ES-I3 (cell line): ENCODE results near the gene CYP17A1.

Source experiments
- H3K36me3 ChIP-seq: 2 replicates; pipeline ENCODE4 v1.6.1; 2013; ENCODE audit warnings: mild to moderate bottlenecking, low read length, control low read depth, moderate library complexity; ENCODE audit not compliant: insufficient read depth
- H3K4me1 ChIP-seq: 2 replicates; pipeline ENCODE4 v1.6.1; 2013; ENCODE audit warnings: mild to moderate bottlenecking, control low read depth, low read length; ENCODE audit not compliant: insufficient read depth
- H3K9ac ChIP-seq: 2 replicates; pipeline ENCODE4 v1.6.1; 2013; ENCODE audit warnings: low read depth, mild to moderate bottlenecking, low read length, moderate library complexity
- H3K9me3 ChIP-seq: 2 replicates; pipeline ENCODE4 v1.6.1; 2013; ENCODE audit warnings: mild to moderate bottlenecking, low read length, moderate library complexity; ENCODE audit not compliant: control insufficient read depth, insufficient read depth

The CYP17A1 gene

DNA sequence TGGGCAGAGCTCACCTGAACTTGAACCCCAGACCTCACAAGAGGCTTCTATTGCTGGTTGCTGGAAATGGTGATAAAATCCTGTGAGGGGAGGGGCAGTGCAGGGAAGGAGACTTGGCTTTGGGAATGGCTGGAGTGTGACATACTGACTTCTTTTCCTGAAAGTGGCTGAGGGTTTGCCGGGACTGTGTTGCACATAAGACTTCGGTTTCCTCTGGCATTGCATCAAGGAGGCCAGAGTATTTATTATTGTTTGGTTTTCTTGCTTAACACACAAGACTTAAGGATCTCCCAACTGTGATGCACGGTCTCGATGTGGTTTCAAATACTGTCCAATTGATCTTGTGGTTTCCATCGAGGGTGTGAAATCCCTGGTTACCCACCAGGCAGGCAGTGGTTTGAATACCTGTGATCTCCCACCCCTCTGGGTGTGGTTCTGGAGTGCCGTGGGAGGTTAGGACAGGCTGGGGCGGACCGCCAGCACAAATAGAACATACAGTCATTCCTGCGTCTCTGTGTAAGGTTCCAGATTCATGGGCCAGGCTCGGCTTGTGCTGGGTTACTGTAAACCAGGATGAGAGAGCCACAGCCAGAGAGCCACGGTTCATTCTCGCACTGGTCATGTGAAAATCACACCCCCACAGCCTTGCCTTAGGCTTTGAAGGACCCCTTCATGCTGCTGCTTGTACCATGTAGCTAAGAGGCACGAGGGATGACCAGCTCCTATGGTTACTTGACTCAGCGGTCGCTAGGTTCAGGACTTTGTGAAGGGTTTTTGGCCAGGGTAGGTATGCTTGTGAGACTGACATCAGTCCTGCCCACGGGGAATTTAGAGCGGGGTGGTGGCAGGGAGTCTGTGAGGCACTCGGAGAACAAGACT, 54.3 kb downstream of the CYP17A1 start:
- no peaks in the 10 kb centered on the region for H3K9me3 ChIP-seq
- H3K9ac ChIP-seq = no peak overlapping the region
- peaks cover 32% of the 10 kb centered on the region for H3K4me1 ChIP-seq
- H3K36me3 ChIP-seq = no peaks in the 10 kb centered on the region

DNA sequence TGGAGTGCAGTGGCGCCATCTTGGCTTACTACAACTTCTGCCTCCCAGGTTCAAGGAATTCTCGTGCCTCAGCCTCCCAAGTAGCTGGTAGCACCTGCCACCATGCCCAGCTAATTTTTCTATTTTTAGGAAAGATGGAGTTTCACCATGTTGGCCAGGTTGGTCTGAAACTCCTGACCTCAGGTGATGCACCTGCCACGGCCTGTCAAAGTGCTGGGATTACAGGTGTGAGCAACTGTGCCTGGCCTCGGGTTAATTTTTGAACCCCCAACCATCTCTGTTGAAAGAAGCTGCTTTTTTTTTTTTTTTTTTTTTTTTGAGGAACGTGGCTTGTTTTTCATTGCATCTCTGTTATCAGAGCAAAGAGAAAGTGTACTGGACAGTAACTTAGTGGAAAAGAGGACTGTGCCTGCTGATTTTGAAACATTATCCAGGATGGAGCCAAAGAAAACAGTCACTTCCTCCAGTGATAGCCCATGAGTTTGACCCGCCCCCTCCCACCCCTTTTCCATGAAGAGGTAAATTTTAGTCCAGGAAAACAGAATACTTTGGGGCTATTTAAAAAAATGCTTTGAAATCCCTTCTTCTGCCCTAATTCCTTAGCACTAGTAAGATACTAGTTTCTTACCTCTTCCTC, 55.2 kb downstream of the CYP17A1 start:
- Histone ChIP-seq H3K9ac (no peak overlapping the region), H3K4me1 (peaks cover 39% of the 10 kb centered on the region), H3K36me3 (no peaks in the 10 kb centered on the region), H3K9me3 (no peaks in the 10 kb centered on the region)

- Histone ChIP-seq H3K36me3 (no peaks in the 10 kb centered on the region), H3K9ac (no peak overlapping the region), H3K9me3 (no peaks in the 10 kb centered on the region), H3K4me1 (peaks cover 47% of the 10 kb centered on the region)
These were observed 55.9 kb downstream of the CYP17A1 start for GRCh38 chr10:102781090-102781920.
